Heart left ventricle (tissue), 16 donors: ENCODE results near the gene USP9X. TPM values are rescaled to one million over a fixed set of nuclear protein-coding genes. Genes with fewer than 3 reads are reported as not detected.
"Not testable (repeated sequence)": the region's sequence is repeated elsewhere in the genome, so short reads cannot be mapped to it uniquely, and the experiment has no call there.

Experiments used
- ATAC-seq, 4 donors: fragments of 200-7000 bp; cut with Tn5 transposase; one replicate each; pipeline ENCODE4 v1.9.1; 2020 to 2022; ENCODE audit warnings: moderate library complexity in 4 of 4, mild to moderate bottlenecking in 3 of 4, moderate number of reproducible peaks in 1 of 4
- DNase-seq, 5 donors: peaks; one replicate each; pipeline ENCODE4 v3.0.0-alpha.2; 2020
- H3K27ac ChIP-seq, 12 donors: fragments of 200-600 bp; sonication (generic) in 4 of 12; one replicate each; pipeline versions ENCODE4 v1.5.0 to v1.8.0; 2016 to 2022; ENCODE audit warnings: mild to moderate bottlenecking in 2 of 12
- H3K27me3 ChIP-seq, 9 donors: fragments of 200-600 bp; sonication (generic) in 2 of 9; one replicate each; pipeline versions ENCODE4 v1.5.1 to v1.8.0; 2016 to 2022; ENCODE audit warnings: mild to moderate bottlenecking in 3 of 9
- H3K36me3 ChIP-seq, 9 donors: fragments of 200-600 bp; sonication (generic) in 2 of 9; one replicate each; pipeline versions ENCODE4 v1.5.0 to v1.8.0; 2018 to 2022; ENCODE audit warnings: mild to moderate bottlenecking in 2 of 9
- H3K4me1 ChIP-seq, 12 donors: fragments of 200-600 bp; sonication (generic) in 4 of 12; one replicate each; pipeline versions ENCODE4 v1.5.0 to v1.8.0; 2016 to 2022; ENCODE audit warnings: mild to moderate bottlenecking in 3 of 12
- H3K4me3 ChIP-seq, 12 donors: fragments of 200-600 bp; sonication (generic) in 4 of 12; one replicate each; pipeline versions ENCODE4 v1.5.0 to v1.8.0; 2017 to 2022; ENCODE audit warnings: mild to moderate bottlenecking in 9 of 12, moderate library complexity in 4 of 12
- H3K9me3 ChIP-seq, 12 donors: fragments of 200-600 bp; sonication (generic) in 4 of 12; one replicate each; pipeline versions ENCODE4 v1.5.0 to v1.8.0; 2016 to 2022; ENCODE audit warnings: mild to moderate bottlenecking in 1 of 12
- POLR2A ChIP-seq, 2 donors: fragments of 450-650 bp; IDR thresholded peaks; one replicate each; pipeline ENCODE4 v1.6.1; 2017; ENCODE audit warnings: antibody characterized with exemption in 2 of 2, mild to moderate bottlenecking in 2 of 2, moderate library complexity in 2 of 2
- WGBS, 4 donors: extraction: QIAGEN DNeasy Blood & Tissue Kit in 2 of 4; methylation state at CpG; one replicate each; pipeline versions ENCODE4 v1.1.5 to v1.1.7; 2013 to 2018; 5-methylcytosine and 5-hydroxymethylcytosine counted together
- intact Hi-C, 10 donors: fragments of 100-400 bp; cut with DNase I; formaldehyde crosslinking; loops; one replicate each; pipeline versions ENCODE4 v1.11.1 to v1.14.2; 2022
- polyA plus RNA-seq, 2 donors: library from polyadenylated mRNA; stranded (reverse); fragments of 200-250 nt; gene quantifications; one replicate each; pipeline ENCODE4 v1.2.3, GENCODE V29; 2013
- total RNA-seq, 9 donors: library from RNA; depleted of rRNA in 2 of 9; stranded (reverse); fragments of >200 nt in 2 of 9; fragmentation: NEBNext Ultra II Directional in 3 of 9; extraction: Animal tissue kit (Norgen Biotek cat#: 25700) in 3 of 9; gene quantifications; one replicate each; pipeline versions ENCODE4 v1.1.0 to v1.2.4, GENCODE V29; 2016 to 2023
- TF ChIP-seq, protein P1 (sequence below), 12 donors: fragments of 200-600 bp; sonication (generic) in 4 of 12; IDR thresholded peaks; one replicate each; pipeline versions ENCODE4 v1.5.0 to v1.8.0; 2018 to 2022; ENCODE audit warnings: antibody characterized with exemption in 12 of 12, mild to moderate bottlenecking in 5 of 12
- donor health status: ischemic (EF 13 %, LVEDD 7.1; RV severe dilation, severe dysfunction).
- donor health status: healthy with polysubstance abuse.
- donor health status: DM: no; HTN: yes; CAD: no.
- donor health status: DM: no; HTN: no; CAD: no.
- donor health status: ischemic (EF 25% LVEDD 6.9; RV normal size, moderate dysfunction).
- donor health status: ischemic (EF 25% LVEDD 5.7; RV mildly dilated, moderate dysfunction).
- donor health status: healthy.
- donor health status: DM: yes; HTN: yes; CAD: no.
- donor health status: ischemic (EF 35%, LVEDD 5.7; RV mildly dilated, moderate dysfunction).
- donor health status: nonischemic (EF 11% LVEDD 7.7; RV severe dilation, severe dysfunction).
- donor health status: DM: yes; HTN: yes; CAD: no.
- donor health status: PGD.
- donor health status: ischemic (EF 29% LVEDD 5.4; RV normal size, mild dysfunction).
- donor health status: nonischemic (EF 23%, LVEDD 6.1; RV moderate dilation, normal function).

Gene USP9X
- total and polyA plus RNA-seq, 11 donors, result 9.5 to 80.1 (median 66.4) TPM

DNA sequence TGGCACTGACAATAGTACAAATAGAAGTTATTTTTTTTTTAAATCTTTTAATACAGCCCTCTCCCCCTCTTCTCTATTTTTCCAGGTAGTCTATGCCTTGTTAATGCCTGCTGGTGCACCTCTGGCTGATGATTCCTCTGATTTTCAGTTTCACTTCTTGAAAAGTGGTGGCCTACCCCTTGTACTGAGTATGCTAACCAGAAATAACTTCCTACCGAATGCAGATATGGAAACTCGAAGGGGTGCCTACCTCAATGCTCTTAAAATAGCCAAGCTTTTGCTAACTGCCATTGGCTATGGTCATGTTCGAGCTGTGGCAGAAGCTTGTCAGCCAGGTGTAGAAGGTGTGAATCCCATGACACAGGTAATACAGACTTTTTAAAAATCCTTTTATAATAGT, 99.1 kb downstream of the USP9X start:
- ATAC-seq, result peak in 3 of 4 donors; percentile 68 to 81 (median 78)

DNA sequence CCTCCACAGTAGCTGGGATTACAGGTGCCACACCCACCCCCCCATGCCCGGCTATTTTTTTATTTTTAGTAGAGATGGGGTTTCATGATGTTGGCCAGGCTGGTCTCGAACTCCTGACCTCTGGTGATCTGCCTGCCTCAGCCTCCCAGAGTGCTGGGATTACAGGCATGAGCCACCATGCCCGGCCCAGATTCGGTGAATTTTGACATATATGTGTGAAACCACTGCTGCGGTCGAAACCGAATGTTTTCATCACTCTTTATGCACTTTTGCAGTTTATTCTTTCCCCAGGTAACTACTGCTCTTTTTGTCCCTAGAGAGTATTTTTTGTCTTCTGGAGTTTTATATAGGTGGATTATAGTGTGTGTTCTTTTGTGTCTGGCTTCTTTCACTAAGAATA, 101.7 kb downstream of the USP9X start:
- peaks cover 0 to 94% (median 75%) of the 10 kb centered on the region in 9 donors for H3K36me3 ChIP-seq
- H3K9me3 ChIP-seq, H3K27me3 ChIP-seq, H3K27ac ChIP-seq, intact Hi-C loops, H3K4me1 ChIP-seq, ATAC-seq, DNase-seq, H3K4me3 ChIP-seq: not testable (repeated sequence)
- WGBS, 4 donors, result 91 to 94% (median 93%) methylated on average over 7 of the region's 7 CpGs

More for the DNA sequence above, 99.1 kb downstream of the USP9X start:
- no peak for TF ChIP-seq POLR2A (IDR thresholded peaks at IDR 0.05)
- TF ChIP-seq, protein P1, sequence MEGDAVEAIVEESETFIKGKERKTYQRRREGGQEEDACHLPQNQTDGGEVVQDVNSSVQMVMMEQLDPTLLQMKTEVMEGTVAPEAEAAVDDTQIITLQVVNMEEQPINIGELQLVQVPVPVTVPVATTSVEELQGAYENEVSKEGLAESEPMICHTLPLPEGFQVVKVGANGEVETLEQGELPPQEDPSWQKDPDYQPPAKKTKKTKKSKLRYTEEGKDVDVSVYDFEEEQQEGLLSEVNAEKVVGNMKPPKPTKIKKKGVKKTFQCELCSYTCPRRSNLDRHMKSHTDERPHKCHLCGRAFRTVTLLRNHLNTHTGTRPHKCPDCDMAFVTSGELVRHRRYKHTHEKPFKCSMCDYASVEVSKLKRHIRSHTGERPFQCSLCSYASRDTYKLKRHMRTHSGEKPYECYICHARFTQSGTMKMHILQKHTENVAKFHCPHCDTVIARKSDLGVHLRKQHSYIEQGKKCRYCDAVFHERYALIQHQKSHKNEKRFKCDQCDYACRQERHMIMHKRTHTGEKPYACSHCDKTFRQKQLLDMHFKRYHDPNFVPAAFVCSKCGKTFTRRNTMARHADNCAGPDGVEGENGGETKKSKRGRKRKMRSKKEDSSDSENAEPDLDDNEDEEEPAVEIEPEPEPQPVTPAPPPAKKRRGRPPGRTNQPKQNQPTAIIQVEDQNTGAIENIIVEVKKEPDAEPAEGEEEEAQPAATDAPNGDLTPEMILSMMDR (IDR thresholded peaks at IDR 0.05), result no peak
- Histone ChIP-seq H3K4me1 (peaks cover 0 to 21% (median 2%) of the 10 kb centered on the region in 12 donors), H3K9me3 (no peaks in the 10 kb centered on the region), H3K36me3 (peaks cover 0 to 74% (median 50%) of the 10 kb centered on the region in 9 donors), H3K27ac (no peak overlapping the region), H3K27me3 (no peaks in the 10 kb centered on the region), H3K4me3 (no peak overlapping the region)
- no peak for DNase-seq
- intact Hi-C loops, result loop anchor here in 1 of 10 donors (5.0 kb wide), 1 partner anchor 68 kb away; no protein-coding TSS in a partner anchor
- 43 to 76% (median 60%) methylated on average over 3 of the region's 3 CpGs for WGBS, 4 donors

DNA sequence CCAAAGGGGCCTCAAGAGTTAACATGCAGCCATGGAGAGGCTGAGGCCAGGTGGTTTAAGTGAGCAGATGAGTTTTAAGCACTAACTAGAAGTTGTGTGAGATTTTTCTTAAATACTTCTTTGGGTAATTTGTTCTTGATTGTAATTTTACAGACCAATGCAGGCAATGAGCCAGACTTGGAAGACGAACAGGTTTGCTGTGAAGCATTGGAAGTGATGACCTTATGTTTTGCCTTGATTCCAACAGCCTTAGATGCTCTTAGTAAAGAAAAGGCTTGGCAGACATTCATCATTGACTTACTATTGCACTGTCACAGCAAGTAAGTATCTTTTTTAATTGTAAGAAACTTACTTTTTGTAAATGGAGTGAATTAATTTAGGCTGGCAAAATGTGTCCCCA, 103.9 kb downstream of the USP9X start:
- H3K36me3 ChIP-seq, result peaks cover 0 to 89% (median 76%) of the 10 kb centered on the region in 9 donors
- no peak for TF ChIP-seq POLR2A (IDR thresholded peaks at IDR 0.05)
- TF ChIP-seq, protein P1 (IDR thresholded peaks at IDR 0.05), result no peak
- intact Hi-C loops, result no loop called here

DNA sequence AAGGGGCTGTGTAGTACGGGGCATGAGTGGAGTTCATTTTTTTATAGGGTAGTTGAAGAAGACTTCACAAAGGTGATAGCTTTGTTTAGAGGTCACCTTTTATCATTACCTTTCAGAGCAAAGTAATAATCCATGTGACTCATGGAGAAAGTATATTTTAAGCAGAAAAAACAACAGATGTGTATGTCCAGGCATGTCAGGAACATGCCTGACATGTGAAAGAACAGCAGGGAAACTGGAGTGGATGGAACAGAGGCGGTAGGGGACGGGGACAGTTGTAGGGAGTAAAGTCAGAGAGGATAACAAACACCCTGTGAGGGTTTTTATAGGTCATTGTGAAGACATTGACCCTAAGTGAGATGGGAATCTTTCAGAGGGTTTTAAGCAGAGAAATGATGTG, 107.6 kb downstream of the USP9X start:
- ATAC-seq (no peak), DNase-seq (no peak)
- H3K27me3 ChIP-seq, result no peaks in the 10 kb centered on the region
- 93 to 98% (median 96%) methylated on average over 3 of the region's 3 CpGs for WGBS, 4 donors
- TF ChIP-seq POLR2A (IDR thresholded peaks at IDR 0.05), result no peak
- TF ChIP-seq, protein P1 (IDR thresholded peaks at IDR 0.05), result no peak
- H3K36me3 ChIP-seq, result peaks cover 0 to 84% (median 65%) of the 10 kb centered on the region in 9 donors
- H3K4me1 ChIP-seq, result no peaks in the 10 kb centered on the region
- no peak overlapping the region for H3K4me3 ChIP-seq
- no peak overlapping the region for H3K27ac ChIP-seq
- H3K9me3 ChIP-seq, result no peaks in the 10 kb centered on the region
- intact Hi-C loops, result no loop called here

More for the DNA sequence above, 103.9 kb downstream of the USP9X start:
- ATAC-seq, result no peak
- Histone ChIP-seq H3K9me3 (no peaks in the 10 kb centered on the region), H3K27ac (no peak overlapping the region), H3K4me1 (peaks cover 0 to 4% (median 0%) of the 10 kb centered on the region in 12 donors), H3K4me3 (no peak overlapping the region), H3K27me3 (no peaks in the 10 kb centered on the region)
- no peak for DNase-seq
- 37 to 76% (median 56%) methylated on average over 1 of the region's 1 CpG for WGBS, 4 donors

DNA sequence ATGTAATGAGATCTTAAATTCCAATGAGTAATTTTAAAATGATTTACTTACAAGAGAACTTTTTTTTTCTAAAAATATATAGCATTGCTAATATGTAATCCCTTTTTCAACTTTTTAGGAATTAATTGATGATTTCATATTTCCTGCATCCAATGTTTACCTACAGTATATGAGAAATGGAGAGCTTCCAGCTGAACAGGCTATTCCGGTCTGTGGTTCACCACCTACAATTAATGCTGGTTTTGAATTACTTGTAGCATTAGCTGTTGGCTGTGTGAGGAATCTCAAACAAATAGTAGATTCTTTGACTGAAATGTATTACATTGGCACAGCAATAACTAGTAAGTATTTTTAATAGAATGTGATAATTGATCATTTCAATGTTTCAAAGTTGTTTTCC, 113.2 kb downstream of the USP9X start:
- intact Hi-C loops, result no loop called here
- TF ChIP-seq, protein P1 (IDR thresholded peaks at IDR 0.05), result no peak
- no peak for TF ChIP-seq POLR2A (IDR thresholded peaks at IDR 0.05)
- H3K4me3 ChIP-seq, result no peak overlapping the region
- no peaks in the 10 kb centered on the region for H3K9me3 ChIP-seq
- H3K27ac ChIP-seq, result no peak overlapping the region
- ATAC-seq (no peak), DNase-seq (no peak)
- H3K27me3 ChIP-seq, result no peaks in the 10 kb centered on the region
- no peaks in the 10 kb centered on the region for H3K4me1 ChIP-seq
- peaks cover 0 to 94% (median 80%) of the 10 kb centered on the region in 9 donors for H3K36me3 ChIP-seq
- WGBS, 4 donors, result 92 to 100% (median 99%) methylated on average over 1 of the region's 1 CpG
